Hematopoietic multipotent progenitor cell treated with erythropoietin and hydrocortisone succinate and interleukin-3 and kit ligand, for 17 days (in vitro differentiated cells): ENCODE data around the gene SPATA24.
"Not testable (repeated sequence)": the region's sequence is repeated elsewhere in the genome, so short reads cannot be mapped to it uniquely, and the experiment has no call there.

Experiments used
- DNase-seq: peaks from one replicate; pipeline ENCODE4 v3.0.0-alpha.2; 2015; ENCODE audit warnings: low spot score

SPATA24 gene

DNA sequence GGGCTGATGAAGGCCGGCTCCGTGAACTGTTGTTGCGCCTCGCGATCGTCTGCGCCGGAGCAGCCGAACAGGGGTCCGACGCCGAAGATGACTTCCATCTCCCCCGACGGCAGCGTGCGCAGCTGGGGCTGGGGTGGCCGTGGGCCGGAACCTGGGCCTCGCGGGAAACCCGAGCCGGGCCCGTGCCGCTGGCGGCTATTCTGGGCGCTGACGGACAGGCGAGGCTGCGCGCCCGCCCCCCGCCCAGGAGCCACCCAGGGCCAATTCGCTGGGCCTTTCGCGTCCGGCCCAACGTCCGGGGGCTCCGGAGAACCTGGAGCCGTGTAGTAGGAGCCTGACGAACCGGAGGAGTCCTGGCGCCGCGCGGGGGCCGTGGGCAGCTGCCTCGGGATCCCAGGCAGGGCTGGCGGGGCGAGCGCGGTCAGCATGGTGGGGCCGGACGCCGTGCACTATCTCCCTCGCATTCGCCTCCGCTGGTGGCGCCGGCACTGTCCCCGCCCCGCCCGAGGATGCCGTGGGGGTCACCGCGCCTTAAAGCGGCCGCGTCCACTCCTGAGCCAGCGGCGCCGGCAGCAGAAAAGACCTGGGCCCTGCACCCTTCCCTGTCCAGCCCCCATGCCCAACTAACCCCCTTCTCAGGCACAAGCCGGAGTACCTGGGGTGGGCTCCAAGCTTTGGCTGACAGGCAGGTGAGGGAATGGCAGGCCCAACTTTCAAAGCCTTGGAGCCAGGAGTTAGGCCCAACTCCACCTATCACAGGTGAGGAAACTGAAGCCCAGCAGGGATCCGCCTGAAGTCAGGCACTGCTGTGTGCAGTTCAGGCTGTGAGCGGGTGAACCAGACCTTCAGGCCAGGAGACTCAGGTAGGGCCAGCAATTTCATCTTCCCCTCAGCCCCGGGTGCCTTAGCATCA is 9.0 kb downstream of the SPATA24 start, which contains the start of gene PROB1:
TSS of gene PROB1 (minus strand) at position 451 of the 913 bp plus-strand sequence. CDS start at position 428, 23 bp downstream.
- DNase-seq: no peak

DNA sequence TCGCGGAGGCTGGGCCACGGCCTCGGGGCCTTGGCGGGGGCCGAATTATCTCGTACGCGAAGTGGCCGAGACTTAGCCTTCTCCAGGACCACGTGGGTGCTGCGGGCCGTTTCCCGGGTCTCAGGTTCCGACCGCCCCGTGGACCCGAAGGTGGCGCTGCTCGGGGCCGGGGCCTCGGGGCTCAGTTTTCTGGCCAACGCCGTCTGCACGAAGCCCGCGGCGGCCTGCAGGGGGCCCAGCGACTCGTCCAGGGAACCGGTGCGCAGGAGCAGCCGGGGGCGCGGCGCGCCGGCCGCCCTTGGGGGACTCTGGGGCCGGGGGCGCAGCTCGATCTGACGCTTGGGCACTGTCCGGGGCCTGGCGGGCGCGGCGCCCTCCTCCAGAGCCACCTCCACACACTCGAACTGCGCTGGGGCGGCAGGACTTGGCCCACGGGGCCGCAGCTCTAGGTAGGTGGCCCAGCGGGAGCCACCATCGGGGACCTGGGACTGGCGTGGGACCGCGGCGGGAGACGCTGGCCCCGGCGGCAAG is 9.7 kb downstream of the SPATA24 start:
- no peak for DNase-seq

DNA sequence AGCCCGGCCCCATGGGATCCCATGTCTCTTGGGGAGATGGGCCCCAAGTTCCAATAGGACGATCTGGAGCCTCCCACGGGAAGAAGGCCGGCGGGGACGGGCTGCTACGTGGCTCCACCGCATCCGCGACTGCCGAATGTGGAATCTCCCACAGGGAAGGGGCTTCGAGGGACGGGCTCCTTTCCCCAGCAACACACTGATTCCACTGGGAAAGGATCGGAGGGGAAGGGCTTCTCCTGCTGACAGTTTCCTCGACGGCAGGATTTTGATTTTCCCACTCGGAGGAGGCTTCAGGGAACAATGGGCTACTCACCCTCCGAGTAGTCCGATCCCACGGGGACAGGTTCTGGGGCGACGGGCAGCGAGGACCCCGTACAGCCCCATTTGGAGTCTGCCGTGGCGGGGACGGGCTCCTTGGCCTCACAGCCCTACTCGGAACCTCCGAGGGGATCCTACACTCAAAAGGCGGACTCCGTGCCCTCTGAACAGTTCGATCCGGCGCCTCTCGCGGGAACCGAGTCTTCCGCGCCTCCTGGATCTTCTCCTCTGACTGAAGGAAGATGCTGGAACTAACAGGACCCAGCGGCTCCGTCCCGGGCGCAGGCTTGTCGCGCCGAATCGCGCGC is 10.3 kb downstream of the SPATA24 start:
- no peak for DNase-seq

DNA sequence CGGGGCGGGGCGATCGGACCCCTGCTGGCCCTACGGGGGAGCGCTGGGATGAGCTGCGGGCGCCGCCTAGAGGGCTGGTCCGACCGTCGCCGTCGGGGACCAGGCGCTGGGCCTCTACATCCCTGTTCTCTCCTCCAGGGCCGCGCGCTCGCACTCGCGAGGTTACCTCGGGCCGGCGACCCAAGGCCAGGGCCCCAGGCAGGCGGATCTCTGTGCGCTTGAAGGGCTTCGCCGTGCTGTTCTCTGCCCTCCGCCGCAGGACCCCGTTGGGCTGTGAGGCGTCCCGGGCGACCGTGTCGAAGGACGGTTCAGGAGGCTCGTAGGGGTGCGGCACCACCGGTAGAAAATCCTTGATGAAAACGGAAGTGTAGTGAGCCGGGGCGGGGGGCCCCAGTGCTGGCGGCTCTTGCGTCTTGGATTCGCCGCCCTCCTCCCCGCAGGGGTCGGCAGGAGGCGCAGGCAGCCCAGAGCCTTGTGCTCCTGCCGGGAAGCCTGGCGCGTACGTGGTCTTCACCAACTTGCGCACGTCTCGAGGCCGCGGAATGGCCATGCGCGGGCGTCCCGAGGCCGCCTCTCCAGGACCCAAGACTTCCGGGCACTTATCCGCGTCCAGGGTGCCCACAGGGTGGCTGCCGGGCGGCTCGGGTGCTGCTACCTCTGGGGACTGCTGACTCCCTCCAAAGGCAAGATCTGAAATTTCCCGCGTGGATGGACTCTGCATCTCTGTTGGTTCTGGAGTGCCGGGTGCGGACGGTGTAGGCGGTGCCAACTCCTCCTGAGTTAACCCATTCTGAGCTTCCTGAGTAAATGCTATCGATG is 11.0 kb downstream of the SPATA24 start:
- DNase-seq: peak; percentile 28

DNA sequence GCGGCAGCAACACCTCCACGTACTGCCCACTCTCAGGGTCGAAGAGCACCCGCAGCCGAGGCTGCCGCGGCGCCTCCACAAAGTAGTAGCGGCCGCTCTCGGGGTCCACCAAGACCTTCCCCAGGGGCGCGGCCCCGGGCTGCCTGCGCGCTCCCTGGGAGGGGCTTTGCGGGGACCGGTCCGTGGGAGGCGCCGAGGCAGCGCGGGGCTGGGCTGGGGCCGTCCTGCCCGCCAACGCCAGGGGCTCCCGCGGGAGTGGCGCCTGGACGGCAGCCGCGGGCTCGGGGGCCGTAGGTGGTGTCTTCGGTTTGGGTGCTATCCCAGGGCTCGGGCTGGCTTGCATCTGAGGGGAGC is 11.6 kb downstream of the SPATA24 start:
- DNase-seq: no peak

DNA sequence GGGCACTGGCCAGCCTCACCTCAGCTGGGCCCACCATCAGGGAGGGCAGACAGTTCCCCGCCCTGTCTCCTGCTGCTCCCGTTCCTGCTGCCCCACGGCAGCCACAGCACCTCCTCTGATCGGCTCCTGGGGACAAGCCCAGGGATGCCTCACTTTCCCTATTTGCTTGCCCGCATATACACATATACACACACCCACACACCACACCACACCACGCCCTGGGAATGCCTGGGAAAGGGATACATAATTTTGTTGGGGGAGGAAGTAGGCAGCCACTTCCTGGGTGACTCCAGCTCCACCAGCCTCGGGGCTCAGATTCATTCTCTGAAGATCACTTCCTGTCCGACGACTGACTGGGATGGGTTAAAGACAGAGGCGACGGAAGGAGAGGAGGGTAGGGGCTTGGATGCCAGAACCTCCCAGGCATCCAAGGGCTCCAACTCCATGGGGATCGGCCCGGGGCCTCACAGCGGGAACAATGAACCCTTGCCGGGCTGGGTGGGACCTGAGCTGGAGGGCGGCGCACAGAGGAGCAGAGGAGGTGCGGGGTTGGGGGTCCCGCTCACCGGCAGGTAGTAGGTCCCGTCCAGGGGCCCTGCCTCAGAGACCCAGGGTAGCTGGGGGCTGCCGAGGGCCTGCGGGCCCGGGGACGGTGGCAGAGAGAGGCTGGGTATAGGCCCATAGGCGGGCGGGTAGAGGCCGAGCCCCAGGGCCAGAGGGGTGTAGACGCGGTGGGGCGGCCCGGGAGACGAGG is 12.1 kb downstream of the SPATA24 start:
- no peak for DNase-seq

DNA sequence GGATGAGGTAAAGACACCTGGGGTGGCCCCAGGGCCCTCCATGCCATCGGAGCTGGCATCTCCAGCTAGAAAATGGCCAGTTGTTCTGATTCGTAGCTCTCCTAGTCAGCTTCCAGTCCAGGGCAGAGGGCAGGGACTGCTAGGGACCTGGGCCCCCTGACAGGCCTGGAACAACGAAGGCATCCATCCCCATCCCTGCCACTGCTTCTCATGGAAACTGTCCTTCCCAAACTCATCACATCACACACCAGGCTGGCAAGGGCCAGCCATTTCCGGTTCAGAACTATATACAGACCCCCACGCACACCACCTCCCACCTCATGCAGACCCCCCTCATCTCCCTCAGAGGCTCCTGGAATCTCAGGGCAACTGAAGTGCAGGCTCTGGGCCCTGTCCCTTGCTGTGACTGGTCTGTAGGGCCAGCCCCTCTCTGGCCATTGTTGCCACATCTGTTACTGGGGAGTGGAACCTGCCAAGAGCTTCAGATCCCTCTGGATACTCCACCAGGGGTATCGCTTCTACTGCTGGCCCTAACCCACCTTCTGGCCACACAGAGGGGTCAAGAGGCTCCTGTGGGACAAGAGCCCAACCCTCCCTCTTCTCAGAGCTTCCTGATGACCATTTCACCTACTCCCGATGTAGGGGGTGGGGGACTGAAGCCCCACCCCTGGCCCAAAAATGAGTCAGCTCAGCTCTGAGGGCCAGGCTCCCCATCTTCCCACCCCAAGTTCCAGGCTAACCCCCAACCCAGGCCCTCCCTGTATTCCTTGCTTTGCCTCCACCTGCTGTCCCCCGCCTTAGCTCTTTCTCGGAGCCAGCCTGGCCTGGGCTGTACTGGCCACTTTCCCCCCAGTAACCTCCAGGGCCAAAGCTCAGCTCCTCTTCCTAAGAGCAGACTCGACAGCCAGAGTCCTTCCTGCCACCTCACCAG is 13.0 kb downstream of the SPATA24 start:
- no peak for DNase-seq

DNA sequence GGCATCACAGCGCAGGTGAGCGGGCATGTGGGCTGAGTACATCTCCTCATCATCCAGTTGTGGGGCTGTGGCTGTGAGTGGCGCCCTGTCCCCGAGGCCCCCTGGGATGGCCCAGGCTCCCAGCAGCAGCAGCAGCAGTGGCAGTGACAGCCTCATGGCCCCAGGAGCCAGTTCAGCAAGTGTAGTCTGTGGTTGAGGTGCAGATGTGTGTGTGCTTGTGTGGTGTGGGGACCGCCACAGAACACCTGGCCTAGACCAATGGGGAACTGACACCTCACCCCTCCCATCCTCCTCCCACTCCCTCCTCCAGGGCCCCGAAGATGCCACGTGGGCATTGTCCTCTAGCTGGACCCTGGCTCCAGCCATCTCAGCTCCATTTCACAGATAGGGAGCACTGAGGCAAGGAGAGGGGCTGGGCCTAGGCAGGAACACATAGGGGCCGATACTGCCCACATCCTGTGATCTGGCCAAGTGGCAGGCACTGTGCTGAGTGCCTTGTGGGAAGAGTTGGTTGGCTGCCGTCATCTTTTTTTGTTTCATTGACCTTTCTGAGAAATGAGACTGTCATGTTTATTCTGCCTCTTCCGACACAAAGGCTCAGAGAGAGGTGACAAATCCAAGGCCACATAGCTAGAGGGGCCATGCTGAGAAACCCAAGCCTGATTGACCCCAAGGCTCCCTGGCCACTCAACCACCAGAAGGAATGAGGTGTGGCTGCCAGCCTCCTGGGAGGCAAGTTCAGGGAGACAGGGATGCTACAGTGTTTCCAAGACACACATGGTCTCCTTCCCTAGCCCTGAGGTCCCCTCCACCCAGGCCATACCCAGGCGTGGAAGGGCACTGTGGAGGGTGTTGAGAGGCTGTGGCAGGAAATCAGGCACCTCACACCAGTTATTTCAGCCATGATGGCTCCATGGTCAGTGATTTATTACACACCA is 13.9 kb downstream of the SPATA24 start, which contains the start of gene MZB1:
TSS of gene MZB1 (minus strand) at position 213 of the 938 bp plus-strand sequence. CDS start at position 156, 57 bp downstream.
- no peak for DNase-seq

DNA sequence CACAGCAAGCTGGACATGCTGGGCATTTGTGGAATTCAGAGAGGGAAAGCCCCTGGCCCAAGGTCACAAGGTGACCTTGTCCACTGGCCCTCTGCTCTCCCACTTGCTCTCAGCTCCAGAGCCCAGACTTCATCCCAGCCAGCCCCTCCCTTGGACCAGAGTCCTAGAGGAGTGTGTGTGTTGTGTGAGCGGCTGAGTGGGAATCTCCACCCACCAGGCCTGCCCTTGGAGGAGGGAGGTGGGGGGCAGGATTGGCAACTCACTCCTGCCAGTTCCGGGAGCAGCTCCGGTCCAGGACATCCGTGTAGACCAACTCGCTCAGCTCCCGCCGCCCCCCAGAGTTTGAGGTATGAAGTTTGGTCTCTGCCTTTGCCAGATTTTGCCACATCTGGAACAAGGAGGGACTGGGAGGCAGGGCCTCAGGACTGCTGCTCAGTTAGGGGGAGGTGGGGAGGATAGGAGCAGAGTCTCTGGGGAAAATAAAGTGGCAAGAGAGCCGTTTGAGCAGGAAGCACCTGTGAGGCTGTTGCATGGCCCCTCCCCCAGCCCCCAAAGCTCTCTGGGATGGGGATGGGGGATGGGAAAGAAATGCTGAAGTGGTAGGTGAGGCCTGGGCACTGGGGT is 15.6 kb downstream of the SPATA24 start:
- no peak for DNase-seq

DNA sequence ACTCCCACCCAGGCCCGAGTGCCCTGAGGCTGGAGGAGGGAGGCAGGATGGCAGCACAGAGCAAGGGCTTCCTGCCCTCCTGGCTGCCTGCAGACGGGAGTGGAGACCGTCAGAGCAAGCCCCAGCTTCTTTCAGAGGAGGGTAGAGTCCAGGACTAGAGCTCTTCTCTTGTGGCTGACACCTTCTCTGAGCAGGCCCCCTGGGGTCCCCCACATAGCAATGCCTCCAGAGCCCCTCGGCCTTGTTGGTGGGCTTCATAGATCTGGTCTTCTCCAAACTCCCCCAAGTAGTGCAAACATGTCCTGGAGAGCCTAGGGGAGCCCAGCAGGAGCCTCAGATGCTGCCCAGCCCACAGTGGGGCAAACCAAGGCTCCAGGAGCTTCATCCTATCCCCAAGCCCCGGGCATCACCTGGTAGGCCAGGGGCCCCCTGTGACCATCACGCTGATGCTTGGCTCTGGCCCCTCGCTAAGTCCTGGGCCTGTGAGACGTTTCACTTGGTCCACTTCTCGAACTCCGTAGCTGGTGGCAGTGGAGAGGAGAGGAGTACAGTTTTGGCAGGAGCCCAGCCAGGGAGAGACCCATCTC is 16.2 kb downstream of the SPATA24 start:
- no peak for DNase-seq

DNA sequence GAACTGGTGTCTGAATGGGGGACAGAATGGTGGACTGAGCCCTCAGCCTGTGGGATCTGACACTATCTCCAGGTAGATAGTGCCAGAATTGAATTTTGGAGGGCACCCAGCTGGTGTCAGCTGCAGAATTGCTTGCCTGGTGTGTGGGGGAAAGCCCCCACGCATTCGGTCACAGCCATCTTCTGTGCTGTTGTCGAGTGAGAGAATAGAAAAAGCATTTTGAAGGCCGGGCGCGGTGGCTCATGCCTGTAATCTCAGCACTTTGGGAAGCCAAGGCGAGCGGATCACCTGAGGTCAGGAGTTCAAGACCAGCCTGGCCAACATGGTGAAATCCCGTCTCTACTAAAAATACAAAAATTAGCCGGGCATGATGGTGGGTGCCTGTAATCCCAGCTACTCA is 16.9 kb downstream of the SPATA24 start:
- not testable (repeated sequence) for DNase-seq

DNA sequence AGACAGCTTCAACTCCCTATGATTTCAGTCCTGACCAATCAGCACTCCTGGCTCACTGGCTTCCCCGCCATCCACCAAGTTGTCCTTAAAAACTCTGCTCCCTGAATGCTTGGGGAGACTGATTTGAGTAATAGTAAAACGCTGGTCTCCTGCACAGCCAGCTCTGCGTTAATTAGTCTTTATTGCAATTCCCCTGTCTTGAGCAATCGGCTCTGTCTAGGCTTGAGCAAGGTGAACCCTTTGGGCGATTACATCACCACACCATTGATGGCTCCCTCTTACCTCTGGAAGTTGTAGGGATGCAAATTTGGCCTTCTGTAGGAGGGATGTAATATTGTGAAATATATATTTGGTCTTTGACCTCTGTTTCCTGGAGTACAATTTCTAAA is 17.8 kb downstream of the SPATA24 start:
- no peak for DNase-seq

DNA sequence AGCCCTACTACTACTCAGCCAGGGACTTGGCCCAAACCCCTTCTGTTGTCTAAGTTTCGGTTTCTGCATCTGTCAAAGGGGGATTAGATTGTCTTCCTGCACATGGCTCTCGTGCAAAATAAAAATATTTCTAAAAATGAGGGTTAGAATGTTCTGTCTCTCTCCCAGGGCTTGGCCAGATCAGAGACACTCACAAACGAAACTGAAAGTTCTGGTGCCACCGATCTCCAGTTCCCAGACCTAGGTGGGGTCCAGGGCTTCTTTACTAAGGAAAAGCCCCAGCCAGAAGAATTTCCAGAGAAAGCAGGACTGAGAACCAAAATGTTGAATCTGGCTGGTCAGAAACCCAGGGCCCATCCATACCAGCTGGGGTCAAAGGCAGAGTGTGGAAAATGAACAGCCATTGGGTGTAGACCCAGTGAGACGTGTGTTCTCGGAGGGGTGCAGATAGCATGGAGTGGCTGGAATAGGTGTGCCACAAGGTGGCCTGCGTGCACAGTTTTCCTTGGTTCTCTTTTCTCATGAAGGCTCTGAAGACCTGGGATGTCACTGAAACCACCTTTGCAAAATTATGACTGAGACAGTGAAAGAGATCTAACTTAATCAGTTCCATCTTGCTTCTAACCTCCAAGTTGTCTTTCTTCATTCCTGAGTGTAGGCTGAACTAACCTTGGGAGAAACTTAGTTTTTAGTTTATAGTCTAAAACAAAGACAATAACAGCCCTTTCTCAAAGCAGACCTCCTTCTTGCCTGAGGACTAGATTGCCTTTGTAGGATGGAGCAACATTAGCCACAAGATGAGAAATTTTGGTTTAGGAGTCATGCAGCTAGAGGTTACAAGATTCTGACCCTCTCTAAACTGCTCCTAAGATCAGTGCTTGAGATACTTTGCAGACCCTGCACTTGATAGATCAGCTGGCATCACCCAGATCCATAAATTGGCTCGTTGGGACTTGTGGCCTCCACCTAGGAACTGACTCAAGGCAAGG is 18.5 kb downstream of the SPATA24 start:
- DNase-seq: peak; percentile 55

DNA sequence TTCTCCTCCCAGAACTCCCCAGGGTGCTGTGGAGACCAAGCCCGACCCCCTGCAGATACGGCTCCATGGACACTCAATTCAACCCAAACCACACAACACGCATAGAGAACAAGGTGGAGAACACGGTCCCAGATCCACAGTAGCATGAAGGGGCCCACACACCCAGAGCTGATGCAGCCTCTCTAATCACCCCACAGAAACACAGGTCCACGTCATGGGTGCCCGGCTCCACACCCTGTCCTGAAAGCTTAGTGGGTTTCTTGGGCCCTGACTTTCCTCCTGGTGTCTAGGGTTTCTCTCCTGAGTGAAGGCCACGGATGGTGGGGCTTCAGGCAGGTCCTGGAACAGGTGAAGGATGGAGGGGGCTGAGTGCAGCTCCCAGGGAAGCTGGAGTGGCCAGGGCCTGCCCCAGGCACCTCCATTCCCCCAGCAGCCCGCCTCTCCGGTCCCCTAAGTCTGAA is 19.3 kb downstream of the SPATA24 start:
- DNase-seq: no peak

DNA sequence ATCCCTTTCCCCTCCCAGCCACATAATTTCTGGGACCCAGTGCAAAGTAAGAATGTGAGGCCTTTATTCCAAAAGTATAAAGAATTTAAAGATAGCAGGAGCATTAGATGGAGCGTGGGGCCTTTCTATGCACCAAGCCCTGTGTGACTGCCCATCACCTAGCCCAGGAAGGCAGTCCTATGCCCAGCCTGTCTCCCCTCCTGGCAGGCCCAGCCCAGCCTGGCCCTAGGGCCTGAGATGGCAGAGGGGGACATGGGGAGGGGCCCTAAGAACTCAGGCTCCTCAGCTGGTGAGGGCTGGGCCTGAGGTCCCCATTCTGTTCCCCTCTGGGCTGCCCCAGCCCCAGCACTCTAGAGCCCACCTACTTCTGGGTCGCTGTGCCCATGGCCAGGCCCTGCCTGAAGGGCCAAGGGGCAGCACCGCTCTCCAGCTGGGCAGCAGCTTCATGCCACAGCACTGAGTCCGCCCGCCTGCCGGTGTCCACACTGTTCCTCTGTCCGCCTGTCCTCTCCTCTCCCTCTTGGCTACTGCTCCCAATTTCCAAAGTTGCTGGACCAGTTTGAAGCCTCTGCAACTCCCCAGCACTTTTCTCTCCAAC is 19.8 kb downstream of the SPATA24 start:
- no peak for DNase-seq

DNA sequence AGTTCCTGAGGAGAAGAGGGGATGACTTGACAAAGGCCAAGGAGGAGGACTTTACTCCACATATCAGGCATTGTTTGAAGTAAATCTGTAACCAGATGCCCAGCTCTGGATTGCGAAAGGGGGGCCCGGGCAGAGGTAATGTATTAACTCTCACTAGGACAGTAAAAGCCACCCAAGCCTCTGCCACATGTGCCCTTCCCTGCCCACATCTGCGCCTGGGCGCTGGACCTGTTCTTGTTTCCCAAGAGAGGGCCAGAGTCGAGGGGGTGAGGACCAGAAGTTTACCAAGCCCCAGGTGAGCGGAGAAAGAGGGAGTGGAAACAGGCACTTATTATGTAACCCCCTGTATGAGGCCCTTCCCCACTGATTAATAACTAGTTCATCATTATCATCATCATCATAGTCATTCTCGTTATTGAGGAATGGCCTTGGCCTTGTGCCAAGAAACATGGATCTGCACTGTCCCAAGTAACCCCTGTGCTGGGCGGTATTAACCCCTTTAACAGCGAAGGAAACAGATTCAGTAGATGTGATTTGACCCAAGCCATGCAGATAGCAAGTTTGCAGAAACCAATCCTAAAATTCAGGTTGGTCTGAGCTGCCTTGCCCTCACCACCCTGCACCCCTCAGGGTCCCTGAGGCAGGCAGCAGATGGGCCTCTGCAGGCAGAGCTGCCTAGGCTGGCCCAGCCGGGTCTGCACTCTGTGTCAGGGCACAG is 20.5 kb downstream of the SPATA24 start, which contains the start of gene SLC23A1:
TSS of gene SLC23A1 (minus strand) at position 23 of the 718 bp plus-strand sequence. CDS start 44 bp downstream, outside the sequence.
- no peak for DNase-seq
